Activated CD8-positive, alpha-beta memory T cell treated with anti-CD3 and anti-CD28 coated beads for 1 hour (primary cell): Measurements from ENCODE around the gene UBE2E3.
"Not testable (repeated sequence)": the region's sequence is repeated elsewhere in the genome, so short reads cannot be mapped to it uniquely, and the experiment has no call there.

ENCODE experiments used
- DNase-seq, 2 donors: peaks; one replicate each; pipeline ENCODE4 v3.0.0-alpha.2; 2020; ENCODE audit warnings: low read depth in 1 of 2; ENCODE audit errors: extremely low read depth in 1 of 2

The UBE2E3 gene

DNA sequence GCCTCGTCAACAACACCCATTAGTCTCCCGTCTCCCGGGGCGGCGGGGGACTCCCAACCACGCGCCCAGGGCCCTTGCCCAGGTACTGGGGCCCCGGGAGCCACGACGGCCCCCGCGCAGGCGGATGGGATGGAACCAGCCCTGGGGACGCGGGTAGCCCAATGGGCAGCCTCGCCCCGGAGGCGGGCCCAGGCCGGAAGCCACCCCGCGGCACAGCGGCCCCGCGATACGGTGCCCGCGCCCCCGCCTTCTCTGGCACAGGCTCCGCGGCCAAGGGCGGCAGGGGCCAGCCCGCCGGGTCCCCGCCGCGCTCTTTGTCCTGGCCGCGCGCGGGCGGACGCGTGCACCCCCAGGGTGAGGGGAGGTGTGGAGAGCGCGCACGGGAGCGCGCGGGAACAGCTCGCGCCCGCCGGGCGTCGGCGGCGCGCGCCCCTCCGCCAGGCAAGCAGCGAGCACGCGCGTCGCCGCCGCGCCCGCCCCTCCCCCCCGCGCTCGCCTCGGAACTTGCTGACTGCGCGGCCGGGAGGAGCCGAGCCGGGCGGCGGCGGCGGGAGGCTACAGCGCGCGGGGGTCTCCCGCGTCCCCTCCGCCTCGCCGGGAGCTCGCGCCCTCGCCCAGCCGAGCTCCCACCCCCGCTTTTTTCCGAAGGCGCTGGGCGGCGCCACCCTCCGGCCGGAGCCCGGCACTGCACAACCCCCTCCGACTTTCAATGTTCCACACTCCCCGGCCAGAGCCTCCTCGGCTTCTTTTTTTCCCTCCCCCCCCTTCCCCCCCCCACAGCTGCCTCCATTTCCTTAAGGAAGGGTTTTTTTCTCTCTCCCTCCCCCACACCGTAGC lies at the start of gene UBE2E3:
Gene UBE2E3, plus strand, starts transcription at position 500 of the 837 bp plus-strand sequence. CDS start 1,438 bp downstream, outside the sequence.
- peak; percentile 32 to 65 for DNase-seq

DNA sequence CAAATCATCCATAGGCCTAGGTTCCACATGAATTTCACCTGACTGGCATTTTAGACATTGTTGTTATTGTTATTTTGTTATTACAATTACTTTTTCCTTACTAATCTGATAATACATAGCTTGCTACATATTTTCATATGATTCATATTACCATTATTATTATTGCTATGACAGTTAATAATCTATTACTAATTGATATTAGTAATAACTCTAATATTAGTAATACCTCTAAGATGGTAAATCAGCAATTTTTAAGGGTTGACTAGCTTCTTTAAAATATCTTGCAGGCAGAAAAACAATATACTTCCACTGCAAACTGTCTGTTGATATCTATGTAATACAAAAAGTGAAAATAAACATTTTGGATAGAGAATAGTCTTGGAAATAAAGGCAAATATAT lies 48.6 kb upstream of the UBE2E3 start:
- DNase-seq: no peak

GRCh38 chr2:180933332-180933731 lies 47.1 kb upstream of the UBE2E3 start:
- no peak for DNase-seq

GRCh38 chr2:180934911-180935310 lies 45.5 kb upstream of the UBE2E3 start:
- no peak for DNase-seq

DNA sequence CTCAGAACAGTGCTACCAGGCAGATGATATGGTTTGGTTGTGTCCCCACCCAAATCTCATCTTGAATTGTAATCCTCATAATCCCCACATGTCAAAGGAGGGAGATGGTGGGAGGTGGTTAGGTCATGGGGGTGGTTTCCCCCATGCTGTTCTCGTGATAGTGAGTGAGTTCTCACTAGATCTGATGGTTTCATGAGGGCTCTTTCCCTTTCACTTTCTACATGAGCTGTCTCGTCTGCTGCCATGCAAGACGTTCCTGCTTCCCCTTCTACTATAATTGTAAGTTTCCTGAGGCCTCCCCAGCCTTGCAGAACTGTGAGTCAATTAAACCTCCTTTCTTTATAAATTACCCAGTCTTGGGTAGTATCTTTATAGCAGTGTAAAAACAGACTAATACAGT lies 42.9 kb upstream of the UBE2E3 start:
- DNase-seq: not testable (repeated sequence)

GRCh38 chr2:180938451-180938850 lies 42.0 kb upstream of the UBE2E3 start:
- no peak for DNase-seq

- DNase-seq: no peak
These were observed 37.1 kb upstream of the UBE2E3 start for GRCh38 chr2:180943275-180943674.

DNA sequence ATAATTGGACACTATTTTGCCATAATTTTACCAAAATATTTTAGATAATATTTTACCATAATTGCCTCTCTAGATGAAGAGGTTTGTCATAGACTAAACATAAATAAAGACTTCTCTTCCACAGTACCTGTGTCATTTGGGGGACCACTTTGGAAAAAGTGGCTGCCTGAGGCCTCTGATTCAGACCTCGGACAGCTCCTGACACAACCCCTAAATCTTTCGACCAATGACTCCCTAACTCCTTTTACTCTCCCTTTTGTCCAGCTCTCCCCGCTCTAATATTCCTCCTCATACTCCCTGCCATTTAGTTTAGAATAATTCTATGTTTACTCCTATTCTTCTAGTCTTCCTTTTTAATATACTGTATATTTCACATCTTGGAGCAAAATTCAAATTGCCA lies 36.0 kb upstream of the UBE2E3 start:
- no peak for DNase-seq

GRCh38 chr2:180947208-180947689 lies 33.2 kb upstream of the UBE2E3 start:
- no peak for DNase-seq

DNA sequence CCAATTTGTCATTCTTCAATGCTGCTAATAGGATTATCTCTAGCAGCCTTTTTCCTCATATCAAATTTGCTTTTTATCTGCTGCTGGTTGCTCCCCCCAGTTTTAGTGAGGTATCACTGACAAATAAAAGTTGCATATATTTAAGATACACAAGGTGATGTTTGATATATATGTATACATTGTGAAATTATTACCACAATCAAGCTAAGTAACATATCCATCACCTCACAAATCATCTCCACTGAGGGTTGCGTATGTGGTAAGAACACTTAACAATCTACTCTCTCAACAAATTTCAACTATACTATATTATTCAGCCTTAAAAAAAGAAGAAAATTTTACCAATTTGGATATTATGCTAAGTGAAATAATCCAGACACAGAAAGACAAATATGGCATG lies 30.5 kb upstream of the UBE2E3 start:
- no peak for DNase-seq

DNA sequence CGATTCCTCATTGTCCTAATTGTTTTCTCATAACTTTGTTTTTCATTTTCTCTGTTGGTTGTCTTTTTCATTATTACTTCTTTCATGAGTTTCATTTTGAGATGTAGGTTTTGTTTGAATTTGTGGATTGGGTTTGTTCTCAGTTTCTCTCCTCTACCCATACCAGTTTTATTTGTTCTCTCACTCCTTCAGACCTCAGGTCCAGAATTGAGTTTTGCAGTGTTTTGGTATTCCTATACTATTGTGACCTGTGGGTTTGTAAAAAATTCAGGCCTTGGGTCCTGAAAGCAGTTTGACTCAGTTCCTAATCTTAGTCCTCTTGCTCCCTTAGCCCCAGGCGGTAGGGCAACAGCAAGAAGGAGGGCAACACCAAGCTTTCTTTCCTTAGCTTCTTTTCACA lies 28.3 kb upstream of the UBE2E3 start:
- no peak for DNase-seq

DNA sequence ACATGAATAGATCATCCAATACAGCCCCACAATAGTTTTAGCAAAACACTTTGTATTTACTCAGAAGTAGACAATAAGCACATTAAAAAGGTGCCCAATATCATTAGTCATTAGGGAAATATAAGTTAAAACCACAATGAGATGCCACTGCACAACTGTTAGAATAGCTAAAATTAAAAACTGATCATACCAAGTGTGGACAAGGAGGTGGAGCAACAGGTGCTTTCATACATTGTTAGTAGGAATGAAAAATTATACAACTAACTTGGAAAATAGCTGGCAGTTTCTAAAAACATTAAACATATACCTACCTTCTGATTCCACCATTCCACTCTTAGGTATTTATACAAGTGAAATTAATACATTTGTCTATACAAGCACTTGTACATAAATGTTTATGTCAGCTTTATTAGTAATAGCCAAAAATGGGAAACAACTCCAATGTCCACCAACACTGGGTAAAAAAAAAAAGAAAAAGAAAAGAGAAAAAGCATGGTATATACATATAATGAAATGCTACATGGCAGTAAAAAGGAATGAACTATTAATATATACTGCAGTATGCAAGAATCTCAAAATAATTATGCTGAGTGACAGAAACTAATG lies 27.6 kb upstream of the UBE2E3 start:
- DNase-seq: no peak

DNA sequence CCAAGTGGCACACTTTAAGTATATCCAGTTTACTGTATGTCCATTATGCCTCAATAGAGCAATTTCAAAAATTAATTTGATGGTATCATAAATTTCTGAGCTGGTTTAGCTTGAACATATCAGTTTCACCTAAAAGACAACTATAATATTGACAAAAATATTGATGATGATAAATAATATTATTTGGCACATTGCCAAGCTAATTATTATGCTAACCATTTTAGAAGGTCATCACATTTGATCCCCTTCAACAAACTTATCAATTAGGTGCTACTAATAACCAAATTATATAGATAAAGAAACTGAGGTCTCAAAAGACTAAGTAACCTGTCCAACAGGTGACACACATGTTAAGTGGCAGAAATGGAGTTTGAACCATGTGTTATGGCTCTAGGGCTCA lies 26.9 kb upstream of the UBE2E3 start:
- no peak for DNase-seq

GRCh38 chr2:180955101-180955500 lies 25.3 kb upstream of the UBE2E3 start:
- no peak for DNase-seq

GRCh38 chr2:180959787-180960186 lies 20.6 kb upstream of the UBE2E3 start:
- no peak for DNase-seq

DNA sequence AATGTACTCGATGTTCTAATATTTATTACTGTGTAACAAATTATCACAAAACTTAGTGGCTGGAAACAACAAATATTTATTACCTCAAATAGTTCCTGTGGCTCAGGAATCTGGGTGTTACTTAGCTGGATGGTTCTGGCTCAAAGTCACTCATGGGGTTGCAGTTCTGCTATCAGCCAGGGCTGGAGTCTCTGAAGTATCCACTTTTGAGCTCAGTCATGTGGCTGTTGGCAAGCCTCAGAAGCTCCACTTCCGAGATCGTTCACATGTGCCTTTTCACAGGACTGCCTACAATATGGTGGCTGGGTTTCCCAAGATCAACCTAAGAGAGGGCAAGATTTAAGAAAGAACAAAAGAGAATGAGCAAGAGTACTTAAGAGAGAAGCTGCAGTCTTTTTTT lies 19.4 kb upstream of the UBE2E3 start:
- no peak for DNase-seq

- DNase-seq: no peak
These were observed 17.6 kb upstream of the UBE2E3 start for GRCh38 chr2:180962727-180963314.

GRCh38 chr2:180966378-180966777 lies 14.0 kb upstream of the UBE2E3 start:
- no peak for DNase-seq

DNA sequence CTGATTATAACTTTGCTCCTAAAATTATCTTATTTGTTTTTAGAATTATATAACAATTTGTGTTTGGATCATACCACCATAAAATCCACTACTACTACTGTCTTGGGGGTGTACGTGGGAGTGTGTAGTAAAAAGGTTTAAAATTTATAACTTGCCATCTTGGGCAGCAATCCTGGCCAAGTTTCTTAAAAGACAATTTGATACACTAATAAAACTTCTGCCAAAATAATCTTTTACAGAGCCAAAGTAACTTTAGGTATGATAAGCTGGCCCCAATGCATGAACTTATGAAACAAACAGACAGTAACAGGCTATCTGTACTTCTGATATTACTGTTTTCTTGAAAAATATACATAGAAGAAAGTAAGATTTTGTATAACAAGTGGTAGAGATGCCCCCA lies 11.3 kb upstream of the UBE2E3 start:
- DNase-seq: no peak

- no peak for DNase-seq
These were observed 10.4 kb upstream of the UBE2E3 start for GRCh38 chr2:180970016-180970415.

GRCh38 chr2:180971811-180972210 lies 8.6 kb upstream of the UBE2E3 start:
- no peak for DNase-seq

GRCh38 chr2:180975585-180975984 lies 4.8 kb upstream of the UBE2E3 start:
- DNase-seq: no peak
